Neural cell (in vitro differentiated cells): ENCODE data around the gene ARHGAP6.

Experiments used
- EZH2 ChIP-seq: fragments of 200-600, 300-800 bp; shearing (Covaris generic), sonication (generic); IDR thresholded peaks from 2 replicates; pipeline ENCODE4 v1.6.1; 2014; ENCODE audit warnings: antibody characterized with exemption, low read length, borderline replicate concordance, mild to moderate bottlenecking; ENCODE audit not compliant: insufficient read depth, poor library complexity, severe bottlenecking
- REST ChIP-seq: IDR thresholded peaks from 2 replicates; pipeline ENCODE4 v1.6.1; 2012; ENCODE audit warnings: borderline replicate concordance
- TF ChIP-seq, protein P1 (sequence below): fragments of 450-650 bp; IDR thresholded peaks from 2 replicates; pipeline ENCODE4 v1.5.1; 2014; ENCODE audit warnings: antibody characterized with exemption, mild to moderate bottlenecking, moderate library complexity; ENCODE audit not compliant: poor library complexity, severe bottlenecking

- TF ChIP-seq REST (no peak), EZH2 (no peak)
- TF ChIP-seq, protein P1, sequence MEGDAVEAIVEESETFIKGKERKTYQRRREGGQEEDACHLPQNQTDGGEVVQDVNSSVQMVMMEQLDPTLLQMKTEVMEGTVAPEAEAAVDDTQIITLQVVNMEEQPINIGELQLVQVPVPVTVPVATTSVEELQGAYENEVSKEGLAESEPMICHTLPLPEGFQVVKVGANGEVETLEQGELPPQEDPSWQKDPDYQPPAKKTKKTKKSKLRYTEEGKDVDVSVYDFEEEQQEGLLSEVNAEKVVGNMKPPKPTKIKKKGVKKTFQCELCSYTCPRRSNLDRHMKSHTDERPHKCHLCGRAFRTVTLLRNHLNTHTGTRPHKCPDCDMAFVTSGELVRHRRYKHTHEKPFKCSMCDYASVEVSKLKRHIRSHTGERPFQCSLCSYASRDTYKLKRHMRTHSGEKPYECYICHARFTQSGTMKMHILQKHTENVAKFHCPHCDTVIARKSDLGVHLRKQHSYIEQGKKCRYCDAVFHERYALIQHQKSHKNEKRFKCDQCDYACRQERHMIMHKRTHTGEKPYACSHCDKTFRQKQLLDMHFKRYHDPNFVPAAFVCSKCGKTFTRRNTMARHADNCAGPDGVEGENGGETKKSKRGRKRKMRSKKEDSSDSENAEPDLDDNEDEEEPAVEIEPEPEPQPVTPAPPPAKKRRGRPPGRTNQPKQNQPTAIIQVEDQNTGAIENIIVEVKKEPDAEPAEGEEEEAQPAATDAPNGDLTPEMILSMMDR: no peak
Measured at GRCh38 chrX:11666952-11667685, 1.4 kb upstream of the ARHGAP6 start.
